ENCODE measurements around the gene ANKRD16. TPM values are rescaled to one million over a fixed set of nuclear protein-coding genes. Genes with fewer than 3 reads are reported as not detected.
A peak's percentile ranks its signal among the peaks of the same experiment; 100 is the strongest.
"Not testable (repeated sequence)": the region's sequence is repeated elsewhere in the genome, so short reads cannot be mapped to it uniquely, and the experiment has no call there.

Gene ANKRD16
- total RNA-seq, 4 donors from 2014 or later = 3.3 to 8.9 (median 5.9) TPM

DNA sequence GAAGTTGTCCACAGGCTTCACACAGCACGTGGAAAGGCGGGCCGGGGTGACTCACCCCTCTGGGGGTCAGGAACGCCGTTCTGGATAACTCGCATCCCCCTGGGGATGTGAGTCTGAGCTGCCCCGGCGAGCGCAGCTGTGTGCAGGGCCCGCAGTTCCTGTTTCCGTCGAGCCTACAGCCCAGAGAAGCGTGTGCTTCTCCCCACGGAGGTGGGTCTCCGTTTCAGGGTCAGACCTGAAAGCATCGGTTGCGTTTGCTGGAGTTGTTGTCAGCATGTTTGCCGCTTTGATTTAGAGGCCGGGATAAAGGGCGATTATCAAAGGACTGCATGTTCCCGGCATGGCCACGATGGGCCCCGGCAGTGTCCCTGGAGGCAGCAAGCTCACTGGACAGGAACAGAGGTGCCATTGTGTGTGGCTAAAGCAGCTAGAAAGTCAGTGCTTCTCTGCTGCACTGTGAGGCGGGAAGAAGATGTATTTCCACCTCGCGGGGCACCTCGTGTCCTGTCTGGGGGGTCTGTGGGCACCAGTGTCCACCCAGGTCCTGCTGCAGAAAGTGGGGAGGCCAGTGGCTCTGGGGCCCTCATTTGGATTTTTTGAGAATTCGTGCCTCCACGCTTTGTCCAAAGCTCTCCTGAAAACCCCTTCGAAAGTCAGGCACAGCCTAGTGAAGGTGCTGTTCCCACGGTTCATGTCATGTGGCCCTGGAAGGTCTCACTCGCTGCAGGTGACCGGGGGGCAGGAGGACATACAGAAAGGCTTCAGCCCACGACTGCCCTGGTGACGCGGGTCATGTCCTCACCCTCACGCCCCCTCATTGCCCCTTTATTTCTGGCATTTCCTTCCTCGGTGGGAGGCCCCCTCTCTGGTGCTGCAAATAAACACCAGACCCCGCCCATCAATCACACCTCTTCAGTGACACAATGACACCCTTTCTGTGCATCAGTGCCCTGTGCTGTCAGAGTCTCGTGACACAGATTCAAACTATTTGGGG, 49.1 kb downstream of the ANKRD16 start:
- no peak for ATAC-seq

DNA sequence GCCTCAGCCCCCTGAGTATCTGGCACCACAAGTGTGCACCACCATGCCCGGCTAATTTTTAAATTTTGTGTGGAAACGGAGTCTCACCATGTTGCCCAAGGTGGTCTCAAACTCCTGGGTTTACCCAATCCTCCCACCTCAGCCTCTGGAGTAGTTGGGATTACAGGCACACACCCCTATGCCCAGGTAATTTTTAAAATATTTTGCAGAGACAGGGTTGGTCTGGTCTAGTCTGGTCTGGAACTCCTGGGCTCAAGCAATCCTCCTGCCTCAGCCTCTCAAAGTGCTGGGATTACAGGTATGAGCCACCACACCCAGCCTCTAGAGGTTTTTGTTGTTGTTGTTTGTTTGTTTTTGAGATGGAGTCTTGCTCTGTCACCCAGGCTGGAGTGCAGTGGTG, 53.5 kb downstream of the ANKRD16 start:
- H3K4me3 ChIP-seq, ATAC-seq, H3K36me3 ChIP-seq, H3K27me3 ChIP-seq, H3K27ac ChIP-seq, H3K9me3 ChIP-seq, H3K4me1 ChIP-seq: not testable (repeated sequence)
- WGBS, 2 donors (ENCODE audit: low coverage in 1 of 2) = 83% methylated on average over 2 of the region's 2 CpGs; no CpG with 5 or more reads in 1 of the 2 donors

More for the DNA sequence above, 49.1 kb downstream of the ANKRD16 start:
- Histone ChIP-seq H3K36me3 (no peaks in the 10 kb centered on the region), H3K9me3 (no peaks in the 10 kb centered on the region), H3K4me3 (no peak overlapping the region), H3K27me3 (no peaks in the 10 kb centered on the region), H3K27ac (peak overlapping the region in 1 of 4 donors; percentile 52), H3K4me1 (peaks cover 0 to 6% (median 0%) of the 10 kb centered on the region in 3 donors)
- no peak for TF ChIP-seq EP300 (IDR thresholded peaks at IDR 0.05)
- no peak for TF ChIP-seq POLR2A (IDR thresholded peaks at IDR 0.05)
- no peak for TF ChIP-seq POLR2AphosphoS5 (IDR thresholded peaks at IDR 0.05)
- TF ChIP-seq, protein P1, sequence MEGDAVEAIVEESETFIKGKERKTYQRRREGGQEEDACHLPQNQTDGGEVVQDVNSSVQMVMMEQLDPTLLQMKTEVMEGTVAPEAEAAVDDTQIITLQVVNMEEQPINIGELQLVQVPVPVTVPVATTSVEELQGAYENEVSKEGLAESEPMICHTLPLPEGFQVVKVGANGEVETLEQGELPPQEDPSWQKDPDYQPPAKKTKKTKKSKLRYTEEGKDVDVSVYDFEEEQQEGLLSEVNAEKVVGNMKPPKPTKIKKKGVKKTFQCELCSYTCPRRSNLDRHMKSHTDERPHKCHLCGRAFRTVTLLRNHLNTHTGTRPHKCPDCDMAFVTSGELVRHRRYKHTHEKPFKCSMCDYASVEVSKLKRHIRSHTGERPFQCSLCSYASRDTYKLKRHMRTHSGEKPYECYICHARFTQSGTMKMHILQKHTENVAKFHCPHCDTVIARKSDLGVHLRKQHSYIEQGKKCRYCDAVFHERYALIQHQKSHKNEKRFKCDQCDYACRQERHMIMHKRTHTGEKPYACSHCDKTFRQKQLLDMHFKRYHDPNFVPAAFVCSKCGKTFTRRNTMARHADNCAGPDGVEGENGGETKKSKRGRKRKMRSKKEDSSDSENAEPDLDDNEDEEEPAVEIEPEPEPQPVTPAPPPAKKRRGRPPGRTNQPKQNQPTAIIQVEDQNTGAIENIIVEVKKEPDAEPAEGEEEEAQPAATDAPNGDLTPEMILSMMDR (IDR thresholded peaks at IDR 0.05) = no peak
- 47 to 48% methylated on average over 9 to 12 of the region's 40 CpGs for WGBS, 2 donors (ENCODE audit: low coverage in 1 of 2)

DNA sequence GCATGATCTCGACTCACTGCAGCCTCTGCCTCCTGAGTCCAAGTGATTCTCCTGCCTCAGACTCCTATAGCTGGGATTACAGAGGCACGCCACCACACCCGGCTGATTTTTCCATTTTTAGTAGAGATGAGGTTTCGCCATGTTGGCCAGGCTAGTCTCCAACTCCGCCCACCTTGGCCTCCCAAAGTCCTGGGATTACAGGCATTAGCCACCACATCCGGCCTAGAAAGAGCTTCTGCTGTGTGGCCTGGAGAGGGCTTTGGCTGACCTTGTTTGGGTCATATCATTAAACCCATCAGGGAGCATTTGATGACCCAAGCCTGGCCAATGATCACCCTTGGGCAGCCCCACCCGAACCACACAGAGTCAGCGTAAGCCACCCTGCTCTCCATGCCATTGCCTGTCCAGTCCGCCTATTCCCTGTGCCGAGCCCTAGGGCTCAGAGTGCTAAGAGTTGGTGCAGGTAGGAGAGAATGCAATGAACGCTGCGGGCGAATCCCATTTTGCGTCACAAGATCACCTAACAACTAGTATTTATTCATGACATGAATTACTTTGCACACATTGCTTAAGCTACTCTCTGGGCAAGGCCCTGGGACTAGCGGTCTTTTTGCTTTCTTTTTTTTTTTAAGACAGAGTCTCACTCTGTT, 54.1 kb downstream of the ANKRD16 start:
- 97 to 98% methylated on average over 6 to 9 of the region's 15 CpGs for WGBS, 2 donors (ENCODE audit: low coverage in 1 of 2)
- no peak for ATAC-seq
- H3K36me3 ChIP-seq = no peaks in the 10 kb centered on the region
- H3K27ac ChIP-seq = no peak overlapping the region
- TF ChIP-seq POLR2A (IDR thresholded peaks at IDR 0.05) = no peak
- no peak for TF ChIP-seq EP300 (IDR thresholded peaks at IDR 0.05)
- TF ChIP-seq POLR2AphosphoS5 (IDR thresholded peaks at IDR 0.05) = no peak
- TF ChIP-seq, protein P1 (IDR thresholded peaks at IDR 0.05) = no peak
- H3K4me3 ChIP-seq = no peak overlapping the region
- no peaks in the 10 kb centered on the region for H3K27me3 ChIP-seq
- no peaks in the 10 kb centered on the region for H3K9me3 ChIP-seq
- H3K4me1 ChIP-seq = no peaks in the 10 kb centered on the region

DNA sequence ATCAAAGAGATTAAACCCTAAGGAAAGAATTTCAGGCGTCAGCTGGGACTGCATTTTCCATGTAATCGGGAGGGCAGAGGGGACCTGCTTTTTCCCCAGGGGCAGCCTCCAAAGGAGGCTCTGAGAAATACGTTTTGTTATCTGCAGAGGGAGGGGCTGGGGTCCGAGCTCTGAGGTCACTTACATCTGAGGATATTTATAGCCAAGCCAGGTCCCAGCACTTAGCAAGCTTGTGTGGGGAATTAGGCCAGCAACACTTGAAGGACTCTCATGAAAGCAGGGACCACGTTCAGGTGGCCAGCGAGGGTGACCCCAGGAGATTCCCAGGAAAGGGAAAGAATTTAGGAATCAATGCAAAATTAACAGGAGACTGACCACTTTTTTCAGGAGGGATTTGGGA, 55.9 kb downstream of the ANKRD16 start:
- WGBS, 2 donors (ENCODE audit: low coverage in 1 of 2) = 35 to 62% methylated on average over 6 of the region's 6 CpGs
- Histone ChIP-seq H3K36me3 (no peaks in the 10 kb centered on the region), H3K4me1 (no peaks in the 10 kb centered on the region), H3K4me3 (no peak overlapping the region), H3K27me3 (no peaks in the 10 kb centered on the region), H3K27ac (no peak overlapping the region), H3K9me3 (no peaks in the 10 kb centered on the region)
- no peak for ATAC-seq
- TF ChIP-seq POLR2A (IDR thresholded peaks at IDR 0.05) = no peak
- TF ChIP-seq, protein P1 (IDR thresholded peaks at IDR 0.05) = no peak
- TF ChIP-seq POLR2AphosphoS5 (IDR thresholded peaks at IDR 0.05) = no peak
- TF ChIP-seq EP300 (IDR thresholded peaks at IDR 0.05) = no peak

DNA sequence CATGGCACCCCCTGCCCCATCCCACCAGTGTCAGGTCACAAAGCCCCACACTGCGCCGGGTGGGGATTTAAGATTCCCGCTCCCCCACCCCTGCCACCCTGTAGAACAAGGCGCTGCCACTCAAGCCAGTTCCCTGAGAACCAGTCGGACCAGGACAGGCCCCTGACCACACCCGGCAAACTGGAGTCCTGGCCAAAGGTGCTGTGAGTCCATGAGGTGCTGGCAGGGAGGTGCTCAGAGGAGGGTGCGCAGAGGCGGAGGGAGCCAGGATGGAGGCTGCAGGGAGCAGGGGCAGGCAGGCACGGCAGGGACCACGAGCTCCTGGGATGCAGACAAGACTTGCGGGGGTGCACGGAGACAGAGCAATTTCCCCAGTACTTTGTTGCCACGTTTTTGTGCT, 56.7 kb downstream of the ANKRD16 start:
- 83 to 100% methylated on average over 1 to 10 of the region's 13 CpGs for WGBS, 2 donors (ENCODE audit: low coverage in 1 of 2)
- Histone ChIP-seq H3K4me1 (no peaks in the 10 kb centered on the region), H3K4me3 (no peak overlapping the region), H3K27ac (no peak overlapping the region), H3K36me3 (no peaks in the 10 kb centered on the region), H3K9me3 (no peaks in the 10 kb centered on the region), H3K27me3 (no peaks in the 10 kb centered on the region)
- ATAC-seq = no peak
- TF ChIP-seq, protein P1 (IDR thresholded peaks at IDR 0.05) = no peak
- TF ChIP-seq EP300 (IDR thresholded peaks at IDR 0.05) = no peak
- no peak for TF ChIP-seq POLR2A (IDR thresholded peaks at IDR 0.05)
- TF ChIP-seq POLR2AphosphoS5 (IDR thresholded peaks at IDR 0.05) = no peak
